ENCODE measurements around the gene CAVIN2.
"Not testable (repeated sequence)": the region's sequence is repeated elsewhere in the genome, so short reads cannot be mapped to it uniquely, and the experiment has no call there.

CAVIN2 gene

GRCh38 chr2:191802180-191802579 is 44.7 kb downstream of the CAVIN2 start:
- DNase-seq (ENCODE audit: low read depth in 1 of 2, low spot score in 1 of 2), result no peak

GRCh38 chr2:191800874-191801273 is 46.0 kb downstream of the CAVIN2 start:
- no peak for DNase-seq (ENCODE audit: low read depth in 1 of 2, low spot score in 1 of 2)

DNA sequence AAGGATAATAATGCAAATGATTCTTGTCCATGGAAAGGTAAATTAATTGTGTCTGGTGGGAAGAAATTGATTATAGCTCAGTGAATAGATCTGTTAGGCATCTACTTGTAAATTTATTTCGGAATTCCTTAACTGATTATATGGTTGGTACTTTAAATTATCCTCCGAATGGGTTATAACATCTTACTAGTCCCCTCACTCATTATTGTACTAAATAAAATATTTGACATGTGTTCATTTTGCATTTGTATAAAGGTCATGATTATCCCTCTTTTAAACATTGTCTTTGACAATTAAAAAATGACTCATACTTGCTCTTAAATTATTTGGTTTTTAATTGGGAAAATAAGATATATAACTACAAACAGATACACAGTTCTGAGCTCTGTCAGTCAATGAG is 47.4 kb downstream of the CAVIN2 start:
- no peak for DNase-seq (ENCODE audit: low read depth in 1 of 2, low spot score in 1 of 2)

DNA sequence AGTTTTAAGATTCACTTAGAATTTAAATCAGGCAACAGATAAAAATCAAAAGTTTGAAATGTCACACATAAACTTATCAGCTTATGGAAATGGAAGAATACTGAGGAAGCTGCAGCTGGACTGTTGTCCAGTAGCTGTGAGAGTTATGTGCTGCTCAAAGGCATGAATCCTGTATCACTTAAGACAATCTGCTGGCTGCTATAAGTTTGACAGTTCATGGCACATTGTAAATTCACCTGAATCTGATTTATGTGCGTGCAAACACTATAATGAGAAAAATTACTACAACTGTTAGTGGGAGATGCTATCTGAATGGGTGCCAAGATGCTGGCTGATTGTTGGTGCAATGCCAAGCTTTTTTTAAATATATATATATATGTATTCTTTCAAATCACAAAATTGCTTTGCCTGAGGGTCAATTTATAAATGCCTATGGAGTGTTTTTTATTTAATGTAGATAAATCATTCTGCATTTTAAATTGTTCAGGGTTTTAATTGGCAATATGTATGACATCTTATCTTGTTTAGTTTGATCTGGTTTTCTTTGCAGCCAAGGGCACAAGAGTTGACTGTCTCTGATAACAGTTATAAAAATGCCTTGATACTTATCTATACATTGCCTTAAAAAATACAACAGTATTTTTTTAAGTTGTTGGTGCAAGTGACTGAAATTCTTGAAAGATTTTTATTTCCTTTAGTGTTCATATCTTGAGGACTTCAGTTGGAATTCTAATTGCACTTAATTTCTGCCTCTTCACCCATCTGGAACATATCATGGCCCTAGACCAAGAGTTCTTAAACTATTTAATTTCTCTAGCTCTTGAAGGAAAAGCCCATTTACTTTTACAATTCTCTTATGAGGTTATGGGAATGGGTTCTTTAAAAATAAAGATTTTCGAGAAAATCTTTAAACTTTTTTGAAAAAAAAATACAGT is 48.7 kb downstream of the CAVIN2 start:
- DNase-seq (ENCODE audit: low read depth in 1 of 2, low spot score in 1 of 2), result no peak

GRCh38 chr2:191797500-191797899 is 49.4 kb downstream of the CAVIN2 start:
- DNase-seq (ENCODE audit: low read depth in 1 of 2, low spot score in 1 of 2), result no peak

- no peak for DNase-seq (ENCODE audit: low read depth in 1 of 2, low spot score in 1 of 2)
Observed at GRCh38 chr2:191795715-191796114, 51.2 kb downstream of the CAVIN2 start.

GRCh38 chr2:191791953-191792560 is 54.8 kb downstream of the CAVIN2 start:
- DNase-seq (ENCODE audit: low read depth in 1 of 2, low spot score in 1 of 2), result no peak

DNA sequence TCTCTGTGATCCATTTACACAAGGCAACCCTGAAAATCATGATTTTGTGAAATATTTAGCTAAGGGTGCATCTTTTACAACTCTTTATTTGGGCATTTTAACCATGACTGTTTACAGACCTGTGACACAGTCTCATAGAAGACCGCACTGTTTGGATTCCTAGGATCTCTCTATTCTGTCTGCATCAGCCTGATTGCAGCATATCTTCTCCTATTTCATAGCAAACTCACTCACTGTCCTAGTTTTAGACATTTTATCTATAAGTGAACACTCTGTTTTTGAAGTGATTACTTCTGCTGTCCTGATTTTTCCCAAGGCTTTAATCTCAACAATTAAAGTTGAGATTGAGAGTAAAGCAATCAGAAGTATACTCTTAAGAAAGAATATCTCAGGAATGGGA is 56.2 kb downstream of the CAVIN2 start:
- DNase-seq (ENCODE audit: low read depth in 1 of 2, low spot score in 1 of 2), result no peak

- DNase-seq (ENCODE audit: low read depth in 1 of 2, low spot score in 1 of 2), result no peak
Observed at GRCh38 chr2:191789796-191790195, 57.1 kb downstream of the CAVIN2 start.

- no peak for DNase-seq (ENCODE audit: low read depth in 1 of 2, low spot score in 1 of 2)
Observed at GRCh38 chr2:191786694-191787093, 60.2 kb downstream of the CAVIN2 start.

GRCh38 chr2:191785651-191786050 is 61.2 kb downstream of the CAVIN2 start:
- not testable (repeated sequence) for DNase-seq (ENCODE audit: low read depth in 1 of 2, low spot score in 1 of 2)

Measured in stimulated activated CD4-positive, alpha-beta T cell treated with anti-CD3 and anti-CD28 coated beads, Interleukin-15, amount 100 ng/mL, for 1 hour (primary cell).